MM.1S (cell line): Measurements from ENCODE around the gene THAP12.
A peak's percentile ranks its signal among the peaks of the same experiment; 100 is the strongest.

Experiments used
- DNase-seq: peaks from one replicate; pipeline ENCODE4 v3.0.0-alpha.2; 2015
- H2AFZ ChIP-seq: fragments of 300-600 bp; sonication (generic); 2 replicates; pipeline ENCODE4 v1.6.0; 2016; ENCODE audit warnings: antibody characterized with exemption, low read length
- H3F3A ChIP-seq: fragments of 300-600 bp; sonication (generic); 2 replicates; pipeline ENCODE4 v1.6.1; 2016; ENCODE audit warnings: mild to moderate bottlenecking, antibody characterized with exemption, low read length, moderate library complexity, mixed read lengths; ENCODE audit not compliant: insufficient read depth
- H3K27ac ChIP-seq: fragments of 300-600 bp; sonication (generic); 2 replicates; pipeline ENCODE4 v1.5.1; 2016; ENCODE audit warnings: mild to moderate bottlenecking, low read length
- H3K27me3 ChIP-seq: fragments of 300-600 bp; sonication (generic); replicated peaks from 2 replicates; pipeline ENCODE4 v1.6.0; 2016; ENCODE audit warnings: low read length; ENCODE audit not compliant: insufficient read depth
- H3K36me3 ChIP-seq: fragments of 300-600 bp; sonication (generic); replicated peaks from 2 replicates; pipeline ENCODE4 v1.6.1; 2016; ENCODE audit warnings: mild to moderate bottlenecking, low read length, mixed read lengths; ENCODE audit not compliant: insufficient read depth
- H3K4me1 ChIP-seq: fragments of 300-600 bp; sonication (generic); 2 replicates; pipeline ENCODE4 v1.6.1; 2016; ENCODE audit warnings: low read length, mixed read lengths
- H3K4me2 ChIP-seq: fragments of 300-600 bp; sonication (generic); 2 replicates; pipeline ENCODE4 v1.6.0; 2016; ENCODE audit warnings: low read depth, low read length
- H3K4me3 ChIP-seq: fragments of 300-600 bp; sonication (generic); 2 replicates; pipeline ENCODE4 v1.5.1; 2016; ENCODE audit warnings: low read length, mixed read lengths
- H3K79me2 ChIP-seq: fragments of 300-600 bp; sonication (generic); 2 replicates; pipeline ENCODE4 v1.6.1; 2016; ENCODE audit warnings: mixed run types, low read length, mixed read lengths
- H3K9ac ChIP-seq: fragments of 300-600 bp; sonication (generic); 2 replicates; pipeline ENCODE4 v1.6.1; 2016; ENCODE audit warnings: low read length, mixed read lengths
- H3K9me2 ChIP-seq: fragments of 300-600 bp; sonication (generic); replicated peaks from 2 replicates; pipeline ENCODE4 v1.6.1; 2016; ENCODE audit warnings: mild to moderate bottlenecking, low read length, mixed read lengths; ENCODE audit not compliant: insufficient read depth
- H3K9me3 ChIP-seq: fragments of 300-600 bp; sonication (generic); replicated peaks from 2 replicates; pipeline ENCODE4 v1.6.1; 2016; ENCODE audit warnings: mild to moderate bottlenecking, low read length, mixed read lengths; ENCODE audit not compliant: insufficient read depth
- H4K20me1 ChIP-seq: fragments of 300-600 bp; sonication (generic); 2 replicates; pipeline ENCODE4 v1.6.1; 2016; ENCODE audit warnings: mild to moderate bottlenecking, low read length, moderate library complexity, mixed read lengths; ENCODE audit not compliant: insufficient read depth
- EZH2 ChIP-seq: fragments of 300-600 bp; sonication (generic); optimal IDR thresholded peaks from 2 replicates; pipeline ENCODE3; 2017; ENCODE audit warnings: low read depth, mild to moderate bottlenecking, antibody characterized with exemption, low read length, mixed read lengths
- EZH2phosphoT487 ChIP-seq: fragments of 300-600 bp; sonication (generic); IDR thresholded peaks from 2 replicates; pipeline ENCODE4 v1.6.1; 2018; ENCODE audit warnings: antibody characterized with exemption, low read length
- TF ChIP-seq, protein P1 (sequence below): fragments of 300-600 bp; sonication (generic); IDR thresholded peaks from 2 replicates; pipeline ENCODE4 v1.5.1; 2016; ENCODE audit warnings: antibody characterized with exemption, low read length, mixed read lengths

Gene THAP12

GRCh38 chr11:76400967-76401366, 20.0 kb upstream of the THAP12 start:
- no peaks in the 10 kb centered on the region for H3K36me3 ChIP-seq
- no peaks in the 10 kb centered on the region for H3K9me3 ChIP-seq
- peaks cover under 1% of the 10 kb centered on the region; the same call in 1 of the 2 replicates for H3K4me1 ChIP-seq
- no peaks in the 10 kb centered on the region for H3K9me2 ChIP-seq
- H3K27ac ChIP-seq: no peak overlapping the region
- no peak overlapping the region for H3K4me2 ChIP-seq
- no peaks in the 10 kb centered on the region for H3F3A ChIP-seq
- H3K79me2 ChIP-seq: no peaks in the 10 kb centered on the region
- H3K4me3 ChIP-seq: no peak overlapping the region
- no peak for DNase-seq
- no peaks in the 10 kb centered on the region for H4K20me1 ChIP-seq
- no peaks in the 10 kb centered on the region for H3K27me3 ChIP-seq
- H3K9ac ChIP-seq: no peak overlapping the region
- H2AFZ ChIP-seq: no peak overlapping the region
- TF ChIP-seq EZH2 (no peak), EZH2phosphoT487 (no peak)
- TF ChIP-seq, protein P1, sequence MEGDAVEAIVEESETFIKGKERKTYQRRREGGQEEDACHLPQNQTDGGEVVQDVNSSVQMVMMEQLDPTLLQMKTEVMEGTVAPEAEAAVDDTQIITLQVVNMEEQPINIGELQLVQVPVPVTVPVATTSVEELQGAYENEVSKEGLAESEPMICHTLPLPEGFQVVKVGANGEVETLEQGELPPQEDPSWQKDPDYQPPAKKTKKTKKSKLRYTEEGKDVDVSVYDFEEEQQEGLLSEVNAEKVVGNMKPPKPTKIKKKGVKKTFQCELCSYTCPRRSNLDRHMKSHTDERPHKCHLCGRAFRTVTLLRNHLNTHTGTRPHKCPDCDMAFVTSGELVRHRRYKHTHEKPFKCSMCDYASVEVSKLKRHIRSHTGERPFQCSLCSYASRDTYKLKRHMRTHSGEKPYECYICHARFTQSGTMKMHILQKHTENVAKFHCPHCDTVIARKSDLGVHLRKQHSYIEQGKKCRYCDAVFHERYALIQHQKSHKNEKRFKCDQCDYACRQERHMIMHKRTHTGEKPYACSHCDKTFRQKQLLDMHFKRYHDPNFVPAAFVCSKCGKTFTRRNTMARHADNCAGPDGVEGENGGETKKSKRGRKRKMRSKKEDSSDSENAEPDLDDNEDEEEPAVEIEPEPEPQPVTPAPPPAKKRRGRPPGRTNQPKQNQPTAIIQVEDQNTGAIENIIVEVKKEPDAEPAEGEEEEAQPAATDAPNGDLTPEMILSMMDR: no peak

GRCh38 chr11:76397383-76397782, 16.5 kb upstream of the THAP12 start:
- H3K9me3 ChIP-seq: no peaks in the 10 kb centered on the region

GRCh38 chr11:76395296-76395695, 14.4 kb upstream of the THAP12 start:
- TF ChIP-seq, protein P1: no peak
- no peak for TF ChIP-seq EZH2phosphoT487
- TF ChIP-seq EZH2: no peak
- H3K9me2 ChIP-seq: no peaks in the 10 kb centered on the region

More at GRCh38 chr11:76397383-76397782, 16.5 kb upstream of the THAP12 start:
- H2AFZ ChIP-seq: no peak overlapping the region
- no peak overlapping the region for H3K27ac ChIP-seq
- no peaks in the 10 kb centered on the region for H3K36me3 ChIP-seq
- peaks cover 12% of the 10 kb centered on the region for H3K4me1 ChIP-seq
- H3K4me3 ChIP-seq: no peak overlapping the region
- TF ChIP-seq EZH2 (no peak), EZH2phosphoT487 (no peak)
- TF ChIP-seq, protein P1: no peak
- H3K27me3 ChIP-seq: no peaks in the 10 kb centered on the region
- H3K9ac ChIP-seq: no peak overlapping the region
- H3K9me2 ChIP-seq: no peaks in the 10 kb centered on the region
- H3K79me2 ChIP-seq: no peaks in the 10 kb centered on the region
- DNase-seq: no peak
- H3F3A ChIP-seq: no peaks in the 10 kb centered on the region
- H4K20me1 ChIP-seq: no peaks in the 10 kb centered on the region
- H3K4me2 ChIP-seq: no peak overlapping the region

More at GRCh38 chr11:76395296-76395695, 14.4 kb upstream of the THAP12 start:
- Histone ChIP-seq H3K4me3 (no peak overlapping the region), H3K27ac (peak overlapping the region; percentile 11; the same call in 1 of the 2 replicates), H3K4me2 (peak overlapping the region; percentile 13; the same call in 1 of the 2 replicates), H2AFZ (no peak overlapping the region), H3K4me1 (peaks cover 12% of the 10 kb centered on the region), H3K36me3 (no peaks in the 10 kb centered on the region), H3K27me3 (no peaks in the 10 kb centered on the region), H3K9me3 (no peaks in the 10 kb centered on the region), H4K20me1 (no peaks in the 10 kb centered on the region), H3K9ac (no peak overlapping the region), H3K79me2 (no peaks in the 10 kb centered on the region), H3F3A (no peaks in the 10 kb centered on the region)
- DNase-seq: no peak
